ENCODE measurements around the gene CLHC1.

The CLHC1 gene

GRCh38 chr2:55161295-55162210 is 70.5 kb downstream of the CLHC1 start:
- in situ Hi-C loops (cut with HindIII; ENCODE audit: low sequenced_read_pairs) = no loop called here
- DNase-seq (ENCODE audit: low read depth, low spot score) = no peak
- TF ChIP-seq CTCF (IDR thresholded peaks at IDR 0.05; ENCODE audit: low read depth, low read length) = no peak
- no peak overlapping the region for H3K4me3 ChIP-seq (ENCODE audit: low read depth, low read length)

GRCh38 chr2:55160422-55160821 is 71.7 kb downstream of the CLHC1 start:
- DNase-seq (ENCODE audit: low read depth, low spot score) = no peak
- TF ChIP-seq CTCF (IDR thresholded peaks at IDR 0.05; ENCODE audit: low read depth, low read length) = no peak
- in situ Hi-C loops (cut with HindIII; ENCODE audit: low sequenced_read_pairs) = no loop called here
- no peak overlapping the region for H3K4me3 ChIP-seq (ENCODE audit: low read depth, low read length)

GRCh38 chr2:55159752-55160151 is 72.3 kb downstream of the CLHC1 start:
- DNase-seq (ENCODE audit: low read depth, low spot score) = no peak
- no peak overlapping the region for H3K4me3 ChIP-seq (ENCODE audit: low read depth, low read length)
- no peak for TF ChIP-seq CTCF (IDR thresholded peaks at IDR 0.05; ENCODE audit: low read depth, low read length)
- in situ Hi-C loops (cut with HindIII; ENCODE audit: low sequenced_read_pairs) = no loop called here

- no peak for DNase-seq (ENCODE audit: low read depth, low spot score)
- in situ Hi-C loops (cut with HindIII; ENCODE audit: low sequenced_read_pairs) = no loop called here
- H3K4me3 ChIP-seq (ENCODE audit: low read depth, low read length) = no peak overlapping the region
- TF ChIP-seq CTCF (IDR thresholded peaks at IDR 0.05; ENCODE audit: low read depth, low read length) = no peak
Measured at GRCh38 chr2:55159037-55159651, 72.9 kb downstream of the CLHC1 start.

GRCh38 chr2:55158111-55158814 is 73.8 kb downstream of the CLHC1 start:
- no peak for TF ChIP-seq CTCF (IDR thresholded peaks at IDR 0.05; ENCODE audit: low read depth, low read length)
- DNase-seq (ENCODE audit: low read depth, low spot score) = no peak
- H3K4me3 ChIP-seq (ENCODE audit: low read depth, low read length) = no peak overlapping the region
- in situ Hi-C loops (cut with HindIII; ENCODE audit: low sequenced_read_pairs) = no loop called here

GRCh38 chr2:55157474-55157884 is 74.6 kb downstream of the CLHC1 start:
- no peak overlapping the region for H3K4me3 ChIP-seq (ENCODE audit: low read depth, low read length)
- in situ Hi-C loops (cut with HindIII; ENCODE audit: low sequenced_read_pairs) = no loop called here
- no peak for DNase-seq (ENCODE audit: low read depth, low spot score)
- no peak for TF ChIP-seq CTCF (IDR thresholded peaks at IDR 0.05; ENCODE audit: low read depth, low read length)

All from astrocyte of the spinal cord (primary cell).